Left ventricle myocardium inferior (tissue), 1 donor: ENCODE results near the gene C19orf73. TPM values are rescaled to one million over a fixed set of nuclear protein-coding genes. Genes with fewer than 3 reads are reported as not detected.
A peak's percentile ranks its signal among the peaks of the same experiment; 100 is the strongest.

Experiments used
- DNase-seq: peaks from one replicate; pipeline ENCODE4 v3.0.0-alpha.2; 2020
- H3K27ac ChIP-seq: fragments of 200-600 bp; replicated peaks from 2 replicates; pipeline ENCODE4 v1.8.0; 2021
- H3K27me3 ChIP-seq: fragments of 200-600 bp; 2 replicates; pipeline ENCODE4 v1.8.0; 2021; ENCODE audit warnings: low read depth
- H3K36me3 ChIP-seq: fragments of 200-600 bp; 2 replicates; pipeline ENCODE4 v1.8.0; 2021
- H3K4me1 ChIP-seq: fragments of 200-600 bp; 2 replicates; pipeline ENCODE4 v1.8.0; 2021
- H3K4me3 ChIP-seq: fragments of 200-600 bp; 2 replicates; pipeline ENCODE4 v1.8.0; 2021; ENCODE audit warnings: mild to moderate bottlenecking, moderate library complexity
- H3K9me3 ChIP-seq: fragments of 200-600 bp; replicated peaks from 2 replicates; pipeline ENCODE4 v1.8.0; 2021
- intact Hi-C: fragments of 100-400 bp; cut with micrococcal nuclease; formaldehyde crosslinking; loops from one replicate; pipeline ENCODE4 v1.11.0; 2022
- total RNA-seq: library from RNA; stranded (reverse); fragmentation: NEBNext Ultra II Directional; extraction: Animal tissue kit (Norgen Biotek cat#: 25700); gene quantifications from one replicate; pipeline ENCODE4 v1.2.1, GENCODE V29; 2021
- TF ChIP-seq, protein P1 (sequence below): fragments of 200-600 bp; IDR thresholded peaks from 2 replicates; pipeline ENCODE4 v1.8.0; 2021; ENCODE audit warnings: antibody characterized with exemption, mild to moderate bottlenecking, borderline replicate concordance
- donor health status: DM: no; HTN: yes; CAD: no; lungs with severe emphysema.

C19orf73 gene
- total RNA-seq, 1 donor from 2014 or later = 1.6 TPM

DNA sequence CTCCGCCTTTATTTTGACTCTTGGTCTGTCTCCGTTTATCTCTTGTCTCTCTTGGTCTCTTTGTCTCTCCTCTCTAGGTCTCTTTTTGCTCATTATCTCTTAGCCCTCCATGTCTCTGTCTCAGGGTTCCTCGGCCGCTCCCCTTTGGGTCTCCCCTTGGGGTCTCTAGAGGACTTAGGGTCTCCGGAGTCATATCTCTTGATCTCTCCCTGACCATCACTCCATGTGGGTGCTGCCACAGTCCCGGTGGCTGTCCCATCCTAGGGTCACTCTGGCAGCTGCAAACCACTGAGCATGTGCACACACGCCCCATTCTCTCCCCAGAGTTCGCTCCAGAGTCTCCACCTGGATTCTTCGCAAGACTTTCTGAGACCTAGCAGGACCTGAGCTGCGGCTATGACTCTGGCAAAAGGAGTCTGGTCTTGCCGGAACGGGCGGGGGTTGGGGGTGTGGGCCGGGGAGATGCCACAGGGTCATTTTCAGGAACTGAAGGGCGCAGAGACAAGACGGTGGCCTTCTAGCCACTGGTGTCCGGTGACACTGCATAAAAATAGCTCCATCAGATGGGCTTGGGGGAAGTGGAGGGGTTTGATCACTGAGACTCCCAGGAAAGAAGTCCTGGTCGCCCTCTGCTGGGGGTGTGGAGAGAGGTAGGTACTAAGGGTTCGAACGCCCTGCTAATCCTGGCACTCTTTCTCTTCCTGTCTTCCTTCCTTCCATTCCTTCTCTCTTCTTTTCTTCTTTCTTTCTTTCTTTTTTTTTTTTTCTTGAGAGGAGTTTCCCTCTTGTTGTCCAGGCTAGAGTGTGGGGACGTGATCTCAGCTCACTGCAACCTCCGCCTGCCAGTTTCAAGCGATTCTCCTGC is 45.2 kb downstream of the C19orf73 start:
- no peaks in the 10 kb centered on the region for H3K9me3 ChIP-seq
- TF ChIP-seq, protein P1, sequence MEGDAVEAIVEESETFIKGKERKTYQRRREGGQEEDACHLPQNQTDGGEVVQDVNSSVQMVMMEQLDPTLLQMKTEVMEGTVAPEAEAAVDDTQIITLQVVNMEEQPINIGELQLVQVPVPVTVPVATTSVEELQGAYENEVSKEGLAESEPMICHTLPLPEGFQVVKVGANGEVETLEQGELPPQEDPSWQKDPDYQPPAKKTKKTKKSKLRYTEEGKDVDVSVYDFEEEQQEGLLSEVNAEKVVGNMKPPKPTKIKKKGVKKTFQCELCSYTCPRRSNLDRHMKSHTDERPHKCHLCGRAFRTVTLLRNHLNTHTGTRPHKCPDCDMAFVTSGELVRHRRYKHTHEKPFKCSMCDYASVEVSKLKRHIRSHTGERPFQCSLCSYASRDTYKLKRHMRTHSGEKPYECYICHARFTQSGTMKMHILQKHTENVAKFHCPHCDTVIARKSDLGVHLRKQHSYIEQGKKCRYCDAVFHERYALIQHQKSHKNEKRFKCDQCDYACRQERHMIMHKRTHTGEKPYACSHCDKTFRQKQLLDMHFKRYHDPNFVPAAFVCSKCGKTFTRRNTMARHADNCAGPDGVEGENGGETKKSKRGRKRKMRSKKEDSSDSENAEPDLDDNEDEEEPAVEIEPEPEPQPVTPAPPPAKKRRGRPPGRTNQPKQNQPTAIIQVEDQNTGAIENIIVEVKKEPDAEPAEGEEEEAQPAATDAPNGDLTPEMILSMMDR = peak; percentile 19
- H3K36me3 ChIP-seq = no peaks in the 10 kb centered on the region
- H3K4me1 ChIP-seq = peaks cover 6% of the 10 kb centered on the region
- intact Hi-C loops = no loop called here
- DNase-seq = no peak
- H3K27ac ChIP-seq = no peak overlapping the region
- no peak overlapping the region for H3K4me3 ChIP-seq
- peaks cover 59% of the 10 kb centered on the region for H3K27me3 ChIP-seq

DNA sequence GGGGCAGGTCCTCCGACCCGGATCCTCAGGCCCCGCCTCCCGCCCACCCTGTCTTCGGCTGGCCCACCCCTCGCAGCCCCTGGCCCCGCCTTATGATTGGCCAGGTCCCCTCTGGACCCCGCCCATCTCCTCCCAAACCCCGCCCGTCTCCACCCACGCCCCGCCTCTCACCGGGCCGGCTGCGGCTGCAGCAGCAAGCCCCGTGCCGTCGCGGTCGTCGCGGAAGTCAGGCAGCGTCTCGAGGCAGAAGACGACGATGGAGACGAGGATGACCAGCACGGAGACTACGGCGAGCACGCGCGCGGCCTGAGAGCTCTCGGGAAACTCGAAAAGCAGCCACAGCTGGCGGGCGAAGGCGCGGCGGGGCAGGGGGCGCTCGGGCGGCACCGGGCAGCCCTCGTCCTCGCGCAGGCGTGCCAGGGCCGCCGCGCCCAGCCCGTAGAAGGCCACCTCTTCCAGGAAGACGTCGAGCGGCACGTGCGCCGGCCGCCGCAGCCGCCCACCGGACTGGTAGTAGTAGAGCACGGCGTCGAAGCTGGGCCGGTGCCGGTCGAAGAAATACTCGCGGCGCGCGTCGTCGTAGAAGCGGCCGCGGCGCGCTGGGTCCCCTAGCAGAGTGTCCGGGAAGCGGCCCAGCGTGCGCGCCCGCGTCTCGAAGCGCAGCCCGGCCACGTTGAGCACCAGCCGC is 46.9 kb downstream of the C19orf73 start:
- DNase-seq = no peak
- H3K4me1 ChIP-seq = peaks cover 6% of the 10 kb centered on the region
- peak overlapping the region; percentile 43 for H3K4me3 ChIP-seq
- TF ChIP-seq, protein P1 = no peak
- no peaks in the 10 kb centered on the region for H3K36me3 ChIP-seq
- H3K9me3 ChIP-seq = no peaks in the 10 kb centered on the region
- H3K27me3 ChIP-seq = peaks cover 75% of the 10 kb centered on the region
- intact Hi-C loops = no loop called here
- H3K27ac ChIP-seq = no peak overlapping the region

DNA sequence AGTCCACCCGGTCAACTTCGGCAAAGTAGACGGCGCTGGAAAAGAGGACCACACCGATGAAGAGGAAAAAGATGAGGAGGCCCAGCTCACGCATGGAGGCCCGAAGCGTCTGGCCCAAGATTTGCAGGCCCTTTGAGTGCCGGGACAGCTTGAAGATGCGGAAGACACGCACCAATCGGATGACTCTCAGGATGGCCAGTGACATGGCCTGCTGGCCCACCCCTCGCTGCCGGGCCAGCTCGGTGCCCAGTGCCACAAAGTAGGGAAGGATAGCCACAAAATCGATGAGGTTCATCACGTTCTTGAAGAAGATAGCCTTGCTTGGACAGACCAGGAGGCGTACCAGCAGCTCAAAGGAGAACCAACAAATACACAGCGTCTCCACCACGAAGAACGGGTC is 48.5 kb downstream of the C19orf73 start:
- no peak overlapping the region for H3K27ac ChIP-seq
- H3K27me3 ChIP-seq = peaks cover 88% of the 10 kb centered on the region
- H3K4me1 ChIP-seq = peaks cover 13% of the 10 kb centered on the region
- intact Hi-C loops = no loop called here
- TF ChIP-seq, protein P1 = no peak
- H3K36me3 ChIP-seq = no peaks in the 10 kb centered on the region
- no peak overlapping the region for H3K4me3 ChIP-seq
- no peaks in the 10 kb centered on the region for H3K9me3 ChIP-seq
- DNase-seq = no peak

DNA sequence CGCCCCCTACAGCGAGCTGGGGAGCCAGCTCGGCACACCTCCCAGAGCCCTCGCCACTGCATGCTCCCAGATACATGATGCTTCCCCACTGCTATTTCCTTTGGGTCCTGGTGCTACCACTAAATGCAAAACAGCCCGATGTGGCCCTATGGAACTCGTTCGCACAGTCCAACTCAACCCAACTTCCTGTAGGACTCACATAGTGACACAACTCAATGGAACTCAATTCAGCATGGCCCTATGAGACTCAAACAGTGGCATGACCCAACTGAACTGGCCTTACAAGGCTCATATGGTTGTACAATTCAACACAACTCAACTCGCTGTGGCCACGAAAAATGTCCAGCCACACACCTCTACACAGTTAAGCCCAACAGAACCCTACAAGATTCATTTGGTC is 49.9 kb downstream of the C19orf73 start:
- H3K4me3 ChIP-seq = no peak overlapping the region
- intact Hi-C loops = no loop called here
- peaks cover 95% of the 10 kb centered on the region for H3K27me3 ChIP-seq
- TF ChIP-seq, protein P1 = no peak
- H3K4me1 ChIP-seq = peaks cover 24% of the 10 kb centered on the region
- no peaks in the 10 kb centered on the region for H3K9me3 ChIP-seq
- no peaks in the 10 kb centered on the region for H3K36me3 ChIP-seq
- no peak for DNase-seq
- no peak overlapping the region for H3K27ac ChIP-seq

Other genes with a start within 250 kb of the C19orf73 start
- gene PPP1R15A, start 246.7 kb downstream of the C19orf73 start, total RNA-seq = 76.4 TPM
- 0.55 TPM for gene TULP2, start 220.4 kb downstream of the C19orf73 start, total RNA-seq
- gene NUCB1, start 218.8 kb downstream of the C19orf73 start, total RNA-seq = 221 TPM
- not detected for gene DHDH, start 185.4 kb downstream of the C19orf73 start, total RNA-seq
- 25.5 TPM for gene BAX, start 164.3 kb downstream of the C19orf73 start, total RNA-seq
- gene FTL, start 153.8 kb downstream of the C19orf73 start, total RNA-seq = 834 TPM
- gene GYS1, start 125.8 kb downstream of the C19orf73 start, total RNA-seq = 138 TPM
- 44.4 TPM for gene RUVBL2, start 125.3 kb downstream of the C19orf73 start, total RNA-seq
- not detected for gene LHB, start 102.1 kb downstream of the C19orf73 start, total RNA-seq
- gene CGB3, start 94.8 kb downstream of the C19orf73 start, total RNA-seq = not detected
- not detected for gene CGB2, start 87.3 kb downstream of the C19orf73 start, total RNA-seq
- not detected for gene CGB1, start 82.2 kb downstream of the C19orf73 start, total RNA-seq
- gene CGB5, start 75.3 kb downstream of the C19orf73 start, total RNA-seq = not detected
- not detected for gene CGB8, start 70.0 kb downstream of the C19orf73 start, total RNA-seq
- not detected for gene CGB7, start 61.4 kb downstream of the C19orf73 start, total RNA-seq
- not detected for gene NTF4, start 54.3 kb downstream of the C19orf73 start, total RNA-seq
- 0.66 TPM for gene KCNA7, start 46.4 kb downstream of the C19orf73 start, total RNA-seq
- gene SNRNP70, start 33.7 kb downstream of the C19orf73 start, total RNA-seq = 115 TPM
- 23.4 TPM for gene LIN7B, start 4.8 kb downstream of the C19orf73 start, total RNA-seq
- 5.7 TPM for gene PPFIA3, start 401 bp upstream of the C19orf73 start, total RNA-seq
- gene HRC, start 36.3 kb upstream of the C19orf73 start, total RNA-seq = 1,040 TPM
- gene TRPM4, start 38.6 kb upstream of the C19orf73 start, total RNA-seq = 31.5 TPM
- 1.1 TPM for gene SLC6A16, start 206.0 kb upstream of the C19orf73 start, total RNA-seq
- 3.7 TPM for gene CD37, start 216.3 kb upstream of the C19orf73 start, total RNA-seq
- 44.1 TPM for gene TEAD2, start 243.3 kb upstream of the C19orf73 start, total RNA-seq
- not detected for gene DKKL1, start 244.7 kb upstream of the C19orf73 start, total RNA-seq